Common myeloid progenitor, CD34-positive (primary cell): ENCODE results near the gene NTM.

Experiments
- CTCF ChIA-PET: fragments of 350-600 bp; sonication (Branson Sonifier 250); formaldehyde crosslinking; loops from one replicate; lab custom pipeline; 2021; ENCODE audit warnings: antibody characterized with exemption; lab: Charles Lee
- POLR2A ChIA-PET: fragments of 350-600 bp; sonication (Branson Sonifier 250); formaldehyde crosslinking; loops from one replicate; lab custom pipeline; 2021; ENCODE audit warnings: antibody characterized with exemption; lab: Charles Lee
- DNase-seq, 3 donors: peaks; one replicate each; pipeline versions ENCODE4 v3.0.0 to v3.0.0-alpha.2; 2013
- H3K27ac ChIP-seq, 2 experiments: 1 replicate in 1 of 2; 2 replicates in 1 of 2; pipeline ENCODE4 v1.7.0; 2013; ENCODE audit warnings: inconsistent platforms in 2 of 2, low read length in 2 of 2, mild to moderate bottlenecking in 2 of 2, low read depth in 1 of 2, moderate library complexity in 1 of 2; ENCODE audit not compliant: severe bottlenecking in 2 of 2, insufficient read depth in 1 of 2, poor library complexity in 1 of 2
- H3K27me3 ChIP-seq, 5 experiments: replicated peaks in 2 of 5; 1 replicate in 3 of 5; 2 replicates in 2 of 5; pipeline versions ENCODE4 v1.6.1 to v1.7.0; 2013; ENCODE audit warnings: low read length in 4 of 5, mild to moderate bottlenecking in 2 of 5, moderate library complexity in 2 of 5, inconsistent platforms in 1 of 5; ENCODE audit not compliant: insufficient read depth in 5 of 5, control insufficient read depth in 4 of 5
- H3K36me3 ChIP-seq, 4 experiments: 1 replicate in 2 of 4; 2 replicates in 2 of 4; pipeline versions ENCODE4 v1.6.1 to v1.7.0; 2013; ENCODE audit warnings: low read length in 3 of 4, control low read depth in 1 of 4, mild to moderate bottlenecking in 1 of 4; ENCODE audit not compliant: control insufficient read depth in 4 of 4, insufficient read depth in 4 of 4
- H3K4me1 ChIP-seq, 4 experiments: 1 replicate in 3 of 4; 2 replicates in 1 of 4; pipeline versions ENCODE4 v1.6.1 to v1.7.1; 2013; ENCODE audit warnings: low read length in 3 of 4, mild to moderate bottlenecking in 3 of 4, control low read depth in 1 of 4, inconsistent platforms in 1 of 4, moderate library complexity in 1 of 4; ENCODE audit not compliant: control insufficient read depth in 4 of 4, insufficient read depth in 4 of 4; ENCODE audit errors: control extremely low read depth in 1 of 4
- H3K4me3 ChIP-seq, 7 experiments: 1 replicate in 4 of 7; 2 replicates in 3 of 7; pipeline versions ENCODE4 v1.5.1 to v1.7.0; 2013; ENCODE audit warnings: mild to moderate bottlenecking in 7 of 7, low read length in 6 of 7, moderate library complexity in 6 of 7, inconsistent platforms in 2 of 7, low read depth in 2 of 7, control low read depth in 1 of 7; ENCODE audit not compliant: insufficient read depth in 4 of 7, control insufficient read depth in 1 of 7; ENCODE audit errors: extremely low read depth in 1 of 7
- H3K9me3 ChIP-seq, 5 experiments: 1 replicate in 4 of 5; 2 replicates in 1 of 5; pipeline versions ENCODE4 v1.6.1 to v1.7.1; 2013; ENCODE audit warnings: low read length in 4 of 5, mild to moderate bottlenecking in 2 of 5, inconsistent platforms in 1 of 5, low read depth in 1 of 5, moderate library complexity in 1 of 5; ENCODE audit not compliant: control insufficient read depth in 4 of 5, insufficient read depth in 2 of 5; ENCODE audit errors: control extremely low read depth in 1 of 5
- WGBS: methylation state at CpG from one replicate; pipeline ENCODE4 v1.1.5; 2013; ENCODE audit not compliant: insufficient coverage; 5-methylcytosine and 5-hydroxymethylcytosine counted together

Gene NTM

GRCh38 chr11:132196928-132197327 is 826.5 kb downstream of the NTM start:
- Histone ChIP-seq H3K27me3 (no peaks in the 10 kb centered on the region), H3K4me3 (no peak overlapping the region), H3K36me3 (no peaks in the 10 kb centered on the region), H3K4me1 (no peaks in the 10 kb centered on the region), H3K27ac (no peak overlapping the region), H3K9me3 (no peaks in the 10 kb centered on the region)
- ChIA-PET CTCF (no interaction called here), POLR2A (no interaction called here)
- DNase-seq, result no peak
- 100% methylated on average over 1 of the region's 1 CpG for WGBS

GRCh38 chr11:132200353-132200936 is 830.0 kb downstream of the NTM start:
- ChIA-PET POLR2A (no interaction called here), CTCF (no interaction called here)
- Histone ChIP-seq H3K9me3 (no peaks in the 10 kb centered on the region), H3K27ac (no peak overlapping the region), H3K36me3 (no peaks in the 10 kb centered on the region), H3K27me3 (no peaks in the 10 kb centered on the region), H3K4me1 (no peaks in the 10 kb centered on the region), H3K4me3 (no peak overlapping the region)
- no peak for DNase-seq
- WGBS, result 73% methylated on average over 6 of the region's 6 CpGs

- WGBS, result 100% methylated on average over 2 of the region's 3 CpGs
- no peaks in the 10 kb centered on the region for H3K36me3 ChIP-seq
- no peak overlapping the region for H3K4me3 ChIP-seq
- H3K27me3 ChIP-seq, result no peaks in the 10 kb centered on the region
- peaks cover 0 to 2% (median 0%) of the 10 kb centered on the region in 5 experiments for H3K9me3 ChIP-seq
- H3K27ac ChIP-seq, result no peak overlapping the region
- ChIA-PET CTCF (no interaction called here), POLR2A (no interaction called here)
- no peaks in the 10 kb centered on the region for H3K4me1 ChIP-seq
- no peak for DNase-seq
Measured at GRCh38 chr11:132202621-132203020, 832.2 kb downstream of the NTM start.

- no peaks in the 10 kb centered on the region for H3K36me3 ChIP-seq
- ChIA-PET CTCF (no interaction called here), POLR2A (no interaction called here)
- no peaks in the 10 kb centered on the region for H3K27me3 ChIP-seq
- 96% methylated on average over 4 of the region's 4 CpGs for WGBS
- no peak overlapping the region for H3K4me3 ChIP-seq
- no peak overlapping the region for H3K27ac ChIP-seq
- H3K9me3 ChIP-seq, result peaks cover 0 to 2% (median 0%) of the 10 kb centered on the region in 5 experiments
- H3K4me1 ChIP-seq, result no peaks in the 10 kb centered on the region
- no peak for DNase-seq
Measured at GRCh38 chr11:132205006-132205405, 834.6 kb downstream of the NTM start.

- H3K9me3 ChIP-seq, result peaks cover 0 to 2% (median 0%) of the 10 kb centered on the region in 5 experiments
- no peak overlapping the region for H3K4me3 ChIP-seq
- WGBS, result 94% methylated on average over 3 of the region's 3 CpGs
- no peaks in the 10 kb centered on the region for H3K4me1 ChIP-seq
- no peak overlapping the region for H3K27ac ChIP-seq
- no peak for DNase-seq
- H3K36me3 ChIP-seq, result no peaks in the 10 kb centered on the region
- ChIA-PET CTCF (no interaction called here), POLR2A (no interaction called here)
- no peaks in the 10 kb centered on the region for H3K27me3 ChIP-seq
Measured at GRCh38 chr11:132205496-132205895, 835.1 kb downstream of the NTM start.

GRCh38 chr11:132206993-132207392 is 836.6 kb downstream of the NTM start:
- H3K36me3 ChIP-seq, result no peaks in the 10 kb centered on the region
- no peak overlapping the region for H3K27ac ChIP-seq
- no peak overlapping the region for H3K4me3 ChIP-seq
- no peaks in the 10 kb centered on the region for H3K4me1 ChIP-seq
- peaks cover 0 to 2% (median 0%) of the 10 kb centered on the region in 5 experiments for H3K9me3 ChIP-seq
- ChIA-PET POLR2A (no interaction called here), CTCF (no interaction called here)
- WGBS, result 100% methylated on average over 3 of the region's 5 CpGs
- DNase-seq, result no peak
- no peaks in the 10 kb centered on the region for H3K27me3 ChIP-seq

- Histone ChIP-seq H3K4me1 (no peaks in the 10 kb centered on the region), H3K4me3 (no peak overlapping the region), H3K27ac (no peak overlapping the region), H3K36me3 (no peaks in the 10 kb centered on the region), H3K9me3 (peaks cover 0 to 2% (median 0%) of the 10 kb centered on the region in 5 experiments), H3K27me3 (no peaks in the 10 kb centered on the region)
- DNase-seq, result no peak
- ChIA-PET CTCF (no interaction called here), POLR2A (no interaction called here)
- WGBS, result 73% methylated on average over 3 of the region's 6 CpGs
Measured at GRCh38 chr11:132208477-132209055, 838.2 kb downstream of the NTM start.
